Natural killer cell (primary cell): ENCODE measurements around the gene RILPL1. TPM values are rescaled to one million over a fixed set of nuclear protein-coding genes. Genes with fewer than 3 reads are reported as not detected.
"Not testable (repeated sequence)": the region's sequence is repeated elsewhere in the genome, so short reads cannot be mapped to it uniquely, and the experiment has no call there.

Experiments used
- ATAC-seq, 3 donors: fragments of 150-1000 bp in 2 of 3; fragments of 200-7000 bp in 1 of 3; cut with Tn5 transposase; 1 replicate in 1 of 3; 2 replicates in 2 of 3; pipeline ENCODE4 v1.10.0; 2021; ENCODE audit warnings: mild to moderate bottlenecking in 2 of 3, moderate library complexity in 2 of 3
- DNase-seq, 2 donors: peaks; one replicate each; pipeline versions ENCODE4 v3.0.0 to v3.0.0-alpha.2; 2013 to 2021; ENCODE audit warnings: mixed read lengths in 1 of 2
- H3K27ac ChIP-seq: one replicate; pipeline ENCODE4 v1.5.1; 2013; ENCODE audit warnings: mild to moderate bottlenecking, low read length
- H3K27me3 ChIP-seq: one replicate; pipeline ENCODE4 v1.6.1; 2013; ENCODE audit warnings: low read length; ENCODE audit not compliant: control insufficient read depth, insufficient read depth
- H3K36me3 ChIP-seq: one replicate; pipeline ENCODE4 v1.6.1; 2013; ENCODE audit warnings: low read length; ENCODE audit not compliant: control insufficient read depth, insufficient read depth
- H3K4me1 ChIP-seq: one replicate; pipeline ENCODE4 v1.6.1; 2013; ENCODE audit warnings: low read length; ENCODE audit not compliant: control insufficient read depth, insufficient read depth
- H3K4me3 ChIP-seq: one replicate; pipeline ENCODE4 v1.5.1; 2013; ENCODE audit warnings: low read length
- H3K9me3 ChIP-seq: one replicate; pipeline ENCODE4 v1.6.1; 2013; ENCODE audit warnings: low read length; ENCODE audit not compliant: control insufficient read depth, insufficient read depth
- H3K27ac Mint-ChIP-seq, 2 donors: one replicate each; pipeline ENCODE4 v1.8.0; 2022; ENCODE audit warnings: mild to moderate bottlenecking in 2 of 2, mixed read lengths in 2 of 2, moderate library complexity in 1 of 2
- H3K27me3 Mint-ChIP-seq, 2 donors: one replicate each; pipeline ENCODE4 v1.8.0; 2022; ENCODE audit warnings: low read depth in 2 of 2, mixed read lengths in 2 of 2
- H3K36me3 Mint-ChIP-seq: one replicate; pipeline ENCODE4 v1.8.0; 2022; ENCODE audit warnings: mixed read lengths
- H3K4me1 Mint-ChIP-seq, 2 donors: one replicate each; pipeline ENCODE4 v1.8.0; 2022; ENCODE audit warnings: mixed read lengths in 2 of 2
- H3K4me3 Mint-ChIP-seq: one replicate; pipeline ENCODE4 v1.8.0; 2022; ENCODE audit warnings: mild to moderate bottlenecking, moderate library complexity, mixed read lengths
- H3K9me3 Mint-ChIP-seq, 2 donors: one replicate each; pipeline ENCODE4 v1.8.0; 2022; ENCODE audit warnings: mixed read lengths in 2 of 2
- WGBS: methylation state at CpG from one replicate; pipeline ENCODE4 v1.1.7; 2013; ENCODE audit warnings: missing lambda C conversion rate; ENCODE audit not compliant: insufficient coverage; 5-methylcytosine and 5-hydroxymethylcytosine counted together
- intact Hi-C: fragments of 100-400 bp; cut with micrococcal nuclease; formaldehyde crosslinking; loops from one replicate; pipeline ENCODE4 v1.14.2; 2022
- total RNA-seq, 4 donors: library from RNA; stranded (reverse); fragments of 120-200 nt in 1 of 4; gene quantifications; one replicate each; pipeline versions ENCODE4 v1.2.3 to v1.2.4, GENCODE V29; 2013 to 2022
- TF ChIP-seq, protein P1 (sequence below): fragments of 200-600 bp; IDR thresholded peaks from one replicate; pipeline ENCODE4 v1.8.0; 2022; ENCODE audit warnings: antibody characterized with exemption

RILPL1 gene
- total RNA-seq, 3 donors from 2014 or later (not counting 1 experiment from before 2014, with no cell fraction given) = 1.3 to 2.7 (median 1.5) TPM

DNA sequence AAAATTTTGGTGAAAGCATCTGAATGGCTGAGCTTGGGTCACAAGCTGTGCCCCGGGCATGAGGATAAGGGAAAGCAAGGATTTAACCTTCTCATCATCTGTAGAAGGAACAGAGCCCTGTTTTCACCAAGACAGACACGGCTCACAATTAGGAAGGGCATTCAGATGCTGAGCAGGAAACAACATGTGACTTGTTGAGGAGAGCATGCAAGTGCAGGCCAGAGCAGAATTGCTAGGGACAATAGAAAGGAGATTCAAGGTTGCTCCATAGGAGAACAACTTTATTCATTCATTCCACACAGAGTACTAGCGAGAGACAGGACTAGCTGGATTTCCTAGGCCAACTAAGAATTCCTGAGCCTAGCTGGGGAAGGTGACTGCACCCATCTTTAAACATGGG is 14.6 kb upstream of the RILPL1 start:
- H3K4me1 Mint-ChIP-seq = no peaks in the 10 kb centered on the region
- DNase-seq (no peak), ATAC-seq (no peak)
- no peak overlapping the region for H3K27ac Mint-ChIP-seq
- no peak overlapping the region for H3K4me3 ChIP-seq
- WGBS = 93% methylated on average over 2 of the region's 3 CpGs
- H3K36me3 ChIP-seq = no peaks in the 10 kb centered on the region
- no peaks in the 10 kb centered on the region for H3K36me3 Mint-ChIP-seq
- no peak overlapping the region for H3K27ac ChIP-seq
- peaks cover 2% of the 10 kb centered on the region for H3K27me3 ChIP-seq
- intact Hi-C loops = no loop called here
- H3K4me3 Mint-ChIP-seq = no peak overlapping the region
- TF ChIP-seq, protein P1, sequence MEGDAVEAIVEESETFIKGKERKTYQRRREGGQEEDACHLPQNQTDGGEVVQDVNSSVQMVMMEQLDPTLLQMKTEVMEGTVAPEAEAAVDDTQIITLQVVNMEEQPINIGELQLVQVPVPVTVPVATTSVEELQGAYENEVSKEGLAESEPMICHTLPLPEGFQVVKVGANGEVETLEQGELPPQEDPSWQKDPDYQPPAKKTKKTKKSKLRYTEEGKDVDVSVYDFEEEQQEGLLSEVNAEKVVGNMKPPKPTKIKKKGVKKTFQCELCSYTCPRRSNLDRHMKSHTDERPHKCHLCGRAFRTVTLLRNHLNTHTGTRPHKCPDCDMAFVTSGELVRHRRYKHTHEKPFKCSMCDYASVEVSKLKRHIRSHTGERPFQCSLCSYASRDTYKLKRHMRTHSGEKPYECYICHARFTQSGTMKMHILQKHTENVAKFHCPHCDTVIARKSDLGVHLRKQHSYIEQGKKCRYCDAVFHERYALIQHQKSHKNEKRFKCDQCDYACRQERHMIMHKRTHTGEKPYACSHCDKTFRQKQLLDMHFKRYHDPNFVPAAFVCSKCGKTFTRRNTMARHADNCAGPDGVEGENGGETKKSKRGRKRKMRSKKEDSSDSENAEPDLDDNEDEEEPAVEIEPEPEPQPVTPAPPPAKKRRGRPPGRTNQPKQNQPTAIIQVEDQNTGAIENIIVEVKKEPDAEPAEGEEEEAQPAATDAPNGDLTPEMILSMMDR = no peak
- H3K27me3 Mint-ChIP-seq = peaks cover 0 to 4% of the 10 kb centered on the region in 2 donors
- no peaks in the 10 kb centered on the region for H3K9me3 ChIP-seq
- H3K4me1 ChIP-seq = no peaks in the 10 kb centered on the region
- H3K9me3 Mint-ChIP-seq = no peaks in the 10 kb centered on the region

DNA sequence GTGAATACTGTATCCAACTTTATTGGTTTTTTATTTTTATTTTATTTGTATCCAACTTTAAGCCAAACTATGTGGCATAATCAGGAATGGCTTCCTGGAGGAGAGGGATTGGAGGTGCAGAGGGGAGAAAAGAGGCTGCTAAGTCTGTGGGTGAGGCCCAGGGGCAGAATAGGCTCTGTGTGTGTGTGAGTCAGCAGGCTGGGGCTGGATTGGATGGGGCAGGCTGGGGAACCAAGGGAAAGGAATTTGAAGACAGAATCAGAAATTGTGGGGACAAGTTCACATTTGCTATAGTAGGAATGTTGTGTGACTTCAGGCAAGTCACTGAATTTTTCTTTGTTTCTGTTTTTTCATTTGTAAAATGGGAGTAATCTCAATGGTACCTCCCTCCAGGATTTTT is 12.8 kb upstream of the RILPL1 start:
- Mint-ChIP-seq H3K27ac (no peak overlapping the region), H3K4me1 (no peaks in the 10 kb centered on the region), H3K9me3 (no peaks in the 10 kb centered on the region), H3K36me3 (no peaks in the 10 kb centered on the region), H3K27me3 (peaks cover 0 to under 1% of the 10 kb centered on the region in 2 donors), H3K4me3 (no peak overlapping the region)
- no peaks in the 10 kb centered on the region for H3K9me3 ChIP-seq
- DNase-seq (no peak), ATAC-seq (no peak)
- no peak overlapping the region for H3K27ac ChIP-seq
- no peaks in the 10 kb centered on the region for H3K4me1 ChIP-seq
- no peaks in the 10 kb centered on the region for H3K36me3 ChIP-seq
- H3K27me3 ChIP-seq = peaks cover 2% of the 10 kb centered on the region
- TF ChIP-seq, protein P1 = no peak
- H3K4me3 ChIP-seq = no peak overlapping the region
- intact Hi-C loops = no loop called here

DNA sequence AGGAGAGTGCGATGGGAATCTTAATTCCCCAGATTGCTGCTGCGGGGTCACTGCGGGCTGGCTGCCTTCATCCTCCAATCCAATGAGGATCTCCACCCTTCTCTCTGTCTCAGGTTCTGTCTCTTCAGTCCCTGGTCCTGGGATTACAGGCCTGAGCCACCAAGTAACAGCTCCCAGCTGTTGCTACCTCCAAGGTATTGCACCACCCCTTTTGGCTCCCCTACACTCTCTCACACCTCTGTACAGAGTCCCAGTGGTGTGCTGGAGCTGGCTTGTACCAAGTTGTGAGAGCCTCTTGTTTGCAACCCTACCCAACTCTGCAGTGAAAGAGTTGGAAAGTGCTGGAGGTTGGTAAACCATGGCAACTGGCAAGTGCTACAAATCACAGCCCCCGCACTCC is 10.0 kb upstream of the RILPL1 start:
- ATAC-seq (no peak), DNase-seq (no peak)
- Mint-ChIP-seq H3K36me3 (no peaks in the 10 kb centered on the region), H3K27me3 (peaks cover 0 to 3% of the 10 kb centered on the region in 2 donors), H3K9me3 (no peaks in the 10 kb centered on the region), H3K4me3 (no peak overlapping the region), H3K4me1 (no peaks in the 10 kb centered on the region), H3K27ac (no peak overlapping the region)
- H3K4me1 ChIP-seq = no peaks in the 10 kb centered on the region
- no peak overlapping the region for H3K27ac ChIP-seq
- TF ChIP-seq, protein P1 = no peak
- no peaks in the 10 kb centered on the region for H3K9me3 ChIP-seq
- H3K27me3 ChIP-seq = no peaks in the 10 kb centered on the region
- 95% methylated on average over 4 of the region's 4 CpGs for WGBS
- intact Hi-C loops = no loop called here
- H3K4me3 ChIP-seq = no peak overlapping the region
- no peaks in the 10 kb centered on the region for H3K36me3 ChIP-seq

DNA sequence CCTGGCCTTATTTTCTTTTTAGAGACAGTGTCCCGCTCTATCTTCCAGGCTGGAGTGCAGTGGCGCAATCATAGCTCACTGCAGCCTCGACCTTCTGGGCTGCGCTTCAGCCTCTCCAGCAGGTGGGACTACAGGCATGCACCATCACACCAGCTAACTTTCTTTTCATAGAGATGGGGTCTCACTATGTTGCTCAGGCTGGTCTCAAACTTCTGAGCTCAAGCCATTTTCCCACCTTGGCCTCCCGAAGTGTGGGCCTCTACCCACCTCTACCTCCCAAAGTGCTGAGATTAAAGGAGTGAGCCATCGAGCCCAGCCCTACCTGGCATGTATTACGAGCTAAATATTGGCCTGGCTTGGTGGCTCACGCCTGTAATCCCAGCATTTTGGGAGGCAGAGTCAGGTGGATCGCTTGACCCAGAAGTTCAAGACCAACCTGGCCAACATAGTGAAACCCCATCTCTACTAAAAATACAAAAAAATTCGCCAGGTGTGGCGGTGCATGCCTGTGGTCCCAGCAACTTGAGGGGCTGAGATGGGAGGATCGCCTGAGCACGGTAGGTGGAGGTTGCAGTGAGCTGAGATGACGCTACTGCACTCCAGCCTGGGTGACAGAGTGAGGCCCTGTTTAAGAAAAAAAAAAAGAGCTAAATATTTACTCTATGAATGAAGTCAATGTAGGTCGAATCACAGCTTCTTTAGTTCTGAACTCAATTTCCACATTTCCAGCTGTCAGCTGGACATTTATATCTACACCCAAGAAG is 7.6 kb upstream of the RILPL1 start:
- no peak overlapping the region for H3K27ac Mint-ChIP-seq
- H3K4me3 Mint-ChIP-seq = no peak overlapping the region

DNA sequence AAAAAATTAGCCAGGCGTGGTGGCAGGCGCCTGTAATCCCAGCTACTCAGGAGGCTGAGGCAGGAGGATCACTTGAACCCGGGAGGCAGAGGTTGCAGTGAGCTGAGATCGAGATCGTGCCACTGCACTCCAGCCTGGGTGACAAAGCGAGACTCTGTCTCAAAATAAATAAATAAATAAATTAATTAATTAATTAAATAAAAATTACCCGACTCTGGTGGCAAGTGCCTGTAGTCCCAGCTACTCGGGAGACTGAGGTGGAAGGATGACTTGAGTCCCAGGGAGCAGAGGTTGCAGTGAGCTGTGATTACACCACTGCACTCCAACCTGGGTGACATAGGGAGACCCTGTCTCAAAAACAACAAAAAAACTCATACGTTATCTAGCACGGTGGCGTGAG is 2.4 kb upstream of the RILPL1 start:
- H3K9me3 ChIP-seq, ATAC-seq, H3K36me3 ChIP-seq, H3K9me3 Mint-ChIP-seq, H3K4me3 Mint-ChIP-seq, H3K36me3 Mint-ChIP-seq, H3K27ac ChIP-seq, intact Hi-C loops, H3K27me3 Mint-ChIP-seq, H3K4me3 ChIP-seq, DNase-seq, H3K27ac Mint-ChIP-seq, H3K27me3 ChIP-seq: not testable (repeated sequence)
- H3K4me1 Mint-ChIP-seq = peaks cover 0 to 15% of the 10 kb centered on the region in 2 donors
- peaks cover 22% of the 10 kb centered on the region for H3K4me1 ChIP-seq
- WGBS = 81% methylated on average over 8 of the region's 11 CpGs

More for the DNA sequence above, 7.6 kb upstream of the RILPL1 start:
- Histone ChIP-seq H3K4me1 (no peaks in the 10 kb centered on the region), H3K27me3 (no peaks in the 10 kb centered on the region), H3K4me3 (no peak overlapping the region), H3K36me3 (no peaks in the 10 kb centered on the region), H3K27ac (no peak overlapping the region), H3K9me3 (no peaks in the 10 kb centered on the region)
- ATAC-seq (no peak), DNase-seq (no peak)
- WGBS = 91% methylated on average over 14 of the region's 15 CpGs
- H3K27me3 Mint-ChIP-seq = peaks cover 0 to 3% of the 10 kb centered on the region in 2 donors
- TF ChIP-seq, protein P1 = no peak
- no peaks in the 10 kb centered on the region for H3K9me3 Mint-ChIP-seq
- no peaks in the 10 kb centered on the region for H3K4me1 Mint-ChIP-seq
- no peaks in the 10 kb centered on the region for H3K36me3 Mint-ChIP-seq
- intact Hi-C loops = no loop called here
